ENCODE measurements around the gene VTCN1.

DNA sequence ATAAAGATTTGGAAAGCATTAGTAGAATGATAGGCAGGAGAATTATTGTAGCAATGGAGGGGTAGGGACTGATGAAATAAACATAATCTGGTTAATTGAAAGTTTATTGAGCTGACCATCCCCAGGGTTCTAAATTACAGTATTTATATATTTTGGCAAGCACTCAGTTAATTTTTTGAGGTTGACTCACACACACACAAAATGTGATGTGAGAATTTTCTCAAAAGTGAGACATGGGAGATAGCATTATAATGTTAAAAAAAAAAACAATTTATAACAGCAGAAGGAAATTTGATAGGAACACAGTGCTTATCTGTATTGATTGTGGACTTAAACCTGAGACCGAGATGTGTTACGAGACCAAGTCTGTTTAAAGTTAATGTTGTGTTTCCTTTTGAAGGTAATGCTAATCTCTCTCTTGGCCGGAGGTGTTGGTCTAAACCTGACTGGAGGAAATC lies 113.7 kb downstream of the VTCN1 start:
- TF ChIP-seq, protein P1, sequence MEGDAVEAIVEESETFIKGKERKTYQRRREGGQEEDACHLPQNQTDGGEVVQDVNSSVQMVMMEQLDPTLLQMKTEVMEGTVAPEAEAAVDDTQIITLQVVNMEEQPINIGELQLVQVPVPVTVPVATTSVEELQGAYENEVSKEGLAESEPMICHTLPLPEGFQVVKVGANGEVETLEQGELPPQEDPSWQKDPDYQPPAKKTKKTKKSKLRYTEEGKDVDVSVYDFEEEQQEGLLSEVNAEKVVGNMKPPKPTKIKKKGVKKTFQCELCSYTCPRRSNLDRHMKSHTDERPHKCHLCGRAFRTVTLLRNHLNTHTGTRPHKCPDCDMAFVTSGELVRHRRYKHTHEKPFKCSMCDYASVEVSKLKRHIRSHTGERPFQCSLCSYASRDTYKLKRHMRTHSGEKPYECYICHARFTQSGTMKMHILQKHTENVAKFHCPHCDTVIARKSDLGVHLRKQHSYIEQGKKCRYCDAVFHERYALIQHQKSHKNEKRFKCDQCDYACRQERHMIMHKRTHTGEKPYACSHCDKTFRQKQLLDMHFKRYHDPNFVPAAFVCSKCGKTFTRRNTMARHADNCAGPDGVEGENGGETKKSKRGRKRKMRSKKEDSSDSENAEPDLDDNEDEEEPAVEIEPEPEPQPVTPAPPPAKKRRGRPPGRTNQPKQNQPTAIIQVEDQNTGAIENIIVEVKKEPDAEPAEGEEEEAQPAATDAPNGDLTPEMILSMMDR (tag by site-specific recombination; IDR thresholded peaks at IDR 0.05), result no peak
- TF ChIP-seq RBAK (tag by site-specific recombination; IDR thresholded peaks at IDR 0.05), result no peak
- TF ChIP-seq ZFP3 (tag by site-specific recombination; IDR thresholded peaks at IDR 0.05; ENCODE audit: low read depth), result no peak
- TF ChIP-seq ZNF292 (tag by site-specific recombination; IDR thresholded peaks at IDR 0.05; ENCODE audit: borderline replicate concordance, low read depth), result no peak
- no peak for TF ChIP-seq YY1 (tag by site-specific recombination; IDR thresholded peaks at IDR 0.05)
- no peak for TF ChIP-seq MYNN (tag by site-specific recombination; IDR thresholded peaks at IDR 0.05; ENCODE audit: borderline replicate concordance)
- TF ChIP-seq KLF1 (tag by site-specific recombination; IDR thresholded peaks at IDR 0.05), result no peak
- TF ChIP-seq, protein P2, sequence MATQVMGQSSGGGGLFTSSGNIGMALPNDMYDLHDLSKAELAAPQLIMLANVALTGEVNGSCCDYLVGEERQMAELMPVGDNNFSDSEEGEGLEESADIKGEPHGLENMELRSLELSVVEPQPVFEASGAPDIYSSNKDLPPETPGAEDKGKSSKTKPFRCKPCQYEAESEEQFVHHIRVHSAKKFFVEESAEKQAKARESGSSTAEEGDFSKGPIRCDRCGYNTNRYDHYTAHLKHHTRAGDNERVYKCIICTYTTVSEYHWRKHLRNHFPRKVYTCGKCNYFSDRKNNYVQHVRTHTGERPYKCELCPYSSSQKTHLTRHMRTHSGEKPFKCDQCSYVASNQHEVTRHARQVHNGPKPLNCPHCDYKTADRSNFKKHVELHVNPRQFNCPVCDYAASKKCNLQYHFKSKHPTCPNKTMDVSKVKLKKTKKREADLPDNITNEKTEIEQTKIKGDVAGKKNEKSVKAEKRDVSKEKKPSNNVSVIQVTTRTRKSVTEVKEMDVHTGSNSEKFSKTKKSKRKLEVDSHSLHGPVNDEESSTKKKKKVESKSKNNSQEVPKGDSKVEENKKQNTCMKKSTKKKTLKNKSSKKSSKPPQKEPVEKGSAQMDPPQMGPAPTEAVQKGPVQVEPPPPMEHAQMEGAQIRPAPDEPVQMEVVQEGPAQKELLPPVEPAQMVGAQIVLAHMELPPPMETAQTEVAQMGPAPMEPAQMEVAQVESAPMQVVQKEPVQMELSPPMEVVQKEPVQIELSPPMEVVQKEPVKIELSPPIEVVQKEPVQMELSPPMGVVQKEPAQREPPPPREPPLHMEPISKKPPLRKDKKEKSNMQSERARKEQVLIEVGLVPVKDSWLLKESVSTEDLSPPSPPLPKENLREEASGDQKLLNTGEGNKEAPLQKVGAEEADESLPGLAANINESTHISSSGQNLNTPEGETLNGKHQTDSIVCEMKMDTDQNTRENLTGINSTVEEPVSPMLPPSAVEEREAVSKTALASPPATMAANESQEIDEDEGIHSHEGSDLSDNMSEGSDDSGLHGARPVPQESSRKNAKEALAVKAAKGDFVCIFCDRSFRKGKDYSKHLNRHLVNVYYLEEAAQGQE (tag by site-specific recombination; IDR thresholded peaks at IDR 0.05), result no peak
